GM12878 (cell line): ENCODE results near the gene AGAP3. TPM values are rescaled to one million over a fixed set of nuclear protein-coding genes. Genes with fewer than 3 reads are reported as not detected.

ENCODE experiments used
- ATAC-seq: fragments of 200-7000 bp; cut with Tn5 transposase; 3 replicates; pipeline ENCODE4 v1.9.1; 2020; ENCODE audit warnings: mild to moderate bottlenecking, moderate library complexity
- BruUV-seq: library from RNA; stranded (reverse); fragments of 400-500 nt; replicated peaks from 2 replicates; lab custom pipeline; 2021; lab: Mats Ljungman, UMichigan
- CTCF ChIA-PET: fragments of 300-600 bp; sonication (Branson Sonifier 250); formaldehyde crosslinking; extraction: SDS; loops from one replicate; lab custom pipeline; 2021; ENCODE audit warnings: inconsistent platforms; lab: Yijun Ruan, JAX
- POLR2A ChIA-PET: fragments of 350-600 bp; formaldehyde crosslinking; extraction: SDS; loops from one replicate; lab custom pipeline; 2021; ENCODE audit warnings: inconsistent platforms; lab: Charles Lee
- RAD21 ChIA-PET: fragments of 300-600 bp; sonication (Branson Sonifier 250); formaldehyde crosslinking; loops from one replicate; lab custom pipeline; 2023; ENCODE audit warnings: antibody characterized with exemption; ENCODE audit not compliant: unreplicated experiment; lab: Charles Lee
- SMC1A ChIA-PET: fragments of 300-600 bp; sonication (Branson Sonifier 250); formaldehyde crosslinking; loops from one replicate; lab custom pipeline; 2023; ENCODE audit not compliant: unreplicated experiment, uncharacterized antibody; lab: Charles Lee
- DNase-seq: peaks from one replicate; pipeline ENCODE4 v3.0.0-alpha.2; 2011; ENCODE audit warnings: low read depth, low spot score
- FAIRE-seq: peaks from 3 replicates; lab custom pipeline; 2011; peaks lifted over from hg19 to GRCh38; lab: Jason Lieb, UNC
- H2AFZ ChIP-seq: 2 replicates; pipeline ENCODE4 v1.6.0; 2011; ENCODE audit warnings: low read depth, low read length, control low read depth; ENCODE audit not compliant: control insufficient read depth
- H3K27ac ChIP-seq: 2 replicates; pipeline ENCODE4 v1.5.1; 2011; ENCODE audit warnings: control low read depth; ENCODE audit not compliant: control insufficient read depth, insufficient read depth
- H3K27me3 ChIP-seq, 2 experiments: replicated peaks in 1 of 2; 2 replicates each; pipeline versions ENCODE4 v1.6.0 to v1.6.1; 2011; ENCODE audit warnings: low read length in 1 of 2; ENCODE audit not compliant: control insufficient read depth in 2 of 2, insufficient read depth in 2 of 2
- H3K36me3 ChIP-seq, 2 experiments: 2 replicates each; pipeline ENCODE4 v1.5.1; 2011; ENCODE audit warnings: low read length in 1 of 2; ENCODE audit not compliant: control insufficient read depth in 2 of 2, insufficient read depth in 2 of 2
- H3K4me1 ChIP-seq: 2 replicates; pipeline ENCODE4 v1.6.1; 2011; ENCODE audit warnings: mild to moderate bottlenecking, low read length, moderate library complexity, mixed read lengths; ENCODE audit not compliant: control insufficient read depth, insufficient read depth
- H3K4me2 ChIP-seq: 2 replicates; pipeline ENCODE4 v1.6.0; 2011; ENCODE audit warnings: control low read depth; ENCODE audit not compliant: control insufficient read depth, insufficient read depth
- H3K4me3 ChIP-seq: fragments of 200-600 bp; sonication (generic); 2 replicates; pipeline ENCODE4 v1.5.1; 2016
- H3K79me2 ChIP-seq: 2 replicates; pipeline ENCODE4 v1.6.0; 2011; ENCODE audit warnings: low read length; ENCODE audit not compliant: control insufficient read depth, insufficient read depth
- H3K9ac ChIP-seq: 2 replicates; pipeline ENCODE4 v1.8.0; 2011; ENCODE audit warnings: low read length, control low read depth, mixed read lengths; ENCODE audit not compliant: control insufficient read depth, insufficient read depth
- H3K9me3 ChIP-seq: replicated peaks from 3 replicates; pipeline ENCODE4 v1.5.1; 2011; ENCODE audit warnings: mild to moderate bottlenecking, low read length; ENCODE audit not compliant: control insufficient read depth, insufficient read depth
- H4K20me1 ChIP-seq: 2 replicates; pipeline ENCODE4 v1.6.0; 2011; ENCODE audit not compliant: control insufficient read depth, insufficient read depth
- ATF7 ChIP-seq: fragments of 450-650 bp; IDR thresholded peaks from 2 replicates; pipeline ENCODE4 v1.6.1; 2016; ENCODE audit warnings: low read depth, mild to moderate bottlenecking
- BRCA1 ChIP-seq: IDR thresholded peaks from 2 replicates; pipeline ENCODE4 v1.6.1; 2011; ENCODE audit warnings: low read depth, low read length, improper control_type of control experiment
- CHD2 ChIP-seq: IDR thresholded peaks from 2 replicates; pipeline ENCODE4 v1.6.1; 2011; ENCODE audit warnings: low read depth, low read length, improper control_type of control experiment, borderline replicate concordance
- CTCF ChIP-seq, 3 experiments: IDR thresholded peaks in 2 of 3; conservative IDR thresholded peaks in 1 of 3; 2 replicates each; pipeline ENCODE4 v1.5.1; 2011; ENCODE audit warnings: low read depth in 3 of 3, low read length in 3 of 3, mild to moderate bottlenecking in 3 of 3, control low read depth in 2 of 3, moderate library complexity in 2 of 3, inconsistent platforms in 1 of 3, mixed read lengths in 1 of 3; ENCODE audit not compliant: control insufficient read depth in 2 of 3, insufficient read depth in 1 of 3; ENCODE audit errors: extremely low read depth in 1 of 3
- FOS ChIP-seq: IDR thresholded peaks from 3 replicates; pipeline ENCODE4 v1.6.1; 2011; ENCODE audit warnings: borderline replicate concordance; ENCODE audit not compliant: insufficient read length; ENCODE audit errors: extremely low read depth
- GABPA ChIP-seq: IDR thresholded peaks from 2 replicates; pipeline ENCODE4 v1.6.1; 2014; ENCODE audit warnings: antibody characterized with exemption, low read depth, mild to moderate bottlenecking, inconsistent platforms
- HDAC2 ChIP-seq: fragments of 200-600 bp; sonication (generic); IDR thresholded peaks from 2 replicates; pipeline ENCODE4 v1.6.1; 2017
- JUNB ChIP-seq: IDR thresholded peaks from 2 replicates; pipeline ENCODE4 v1.6.1; 2016; ENCODE audit warnings: antibody characterized with exemption, mild to moderate bottlenecking
- LARP7 ChIP-seq: fragments of 450-650 bp; IDR thresholded peaks from 2 replicates; pipeline ENCODE4 v1.6.1; 2017; ENCODE audit warnings: mild to moderate bottlenecking
- NR2C1 ChIP-seq: fragments of 450-650 bp; IDR thresholded peaks from 2 replicates; pipeline ENCODE4 v1.6.1; 2017; ENCODE audit warnings: antibody characterized with exemption, mild to moderate bottlenecking, moderate library complexity
- PBX3 ChIP-seq: IDR thresholded peaks from 2 replicates; pipeline ENCODE4 v1.6.1; 2011; ENCODE audit warnings: mild to moderate bottlenecking, low read depth, low read length, moderate library complexity; ENCODE audit not compliant: insufficient replicate concordance
- POLR2AphosphoS5 ChIP-seq: IDR thresholded peaks from 2 replicates; pipeline ENCODE4 v1.6.1; 2011; ENCODE audit warnings: mild to moderate bottlenecking, low read length, inconsistent platforms
- REST ChIP-seq: IDR thresholded peaks from 2 replicates; pipeline ENCODE4 v1.6.1; 2012; ENCODE audit warnings: mild to moderate bottlenecking, low read depth, low read length
- SKIL ChIP-seq: fragments of 450-650 bp; IDR thresholded peaks from 2 replicates; pipeline ENCODE4 v1.6.1; 2017; ENCODE audit warnings: mild to moderate bottlenecking, low read depth, inconsistent platforms; ENCODE audit not compliant: poor library complexity, severe bottlenecking
- WRNIP1 ChIP-seq: IDR thresholded peaks from 2 replicates; pipeline ENCODE4 v1.6.1; 2011; ENCODE audit warnings: low read depth, low read length, improper control_type of control experiment, borderline replicate concordance
- ZNF207 ChIP-seq: fragments of 450-650 bp; IDR thresholded peaks from 2 replicates; pipeline ENCODE4 v1.6.1; 2014; ENCODE audit warnings: antibody characterized with exemption, mild to moderate bottlenecking, borderline replicate concordance
- WGBS: methylation state at CpG from one replicate; pipeline ENCODE4 v1.1.6; 2016; ENCODE audit warnings: low lambda C conversion rate; ENCODE audit not compliant: insufficient replicate concordance, insufficient coverage; ENCODE audit errors: missing lambda C conversion rate; 5-methylcytosine and 5-hydroxymethylcytosine counted together
- in situ Hi-C: fragments of 300-500 bp; cut with MboI; formaldehyde crosslinking; loops from 9 replicates; pipeline ENCODE4 v1.14.3; 2018; ENCODE audit warnings: mixed read lengths
- intact Hi-C: fragments of 100-400 bp; cut with micrococcal nuclease; formaldehyde crosslinking; loops from one replicate; pipeline ENCODE4 v1.14.2; 2022; ENCODE audit not compliant: unreplicated experiment
- polyA plus RNA-seq, 11 experiments: library from polyadenylated mRNA; depleted of rRNA in 4 of 11; unstranded in 6 of 11; stranded (reverse) in 5 of 11; fragments of >200 nt; fragmentation: Nextera tagmentation in 4 of 11; fragmentation: Illumina TruSeq in 1 of 11; extraction: Ambion mirVana in 4 of 11; extraction: Trizol in 1 of 11; gene quantifications; 1 replicate in 1 of 11; 2 replicates in 10 of 11; pipeline versions ENCODE4 v1.2.1 to v1.2.3, GENCODE V29; 2011 to 2016; ENCODE audit warnings: inconsistent platforms in 2 of 11, missing spikeins in 2 of 11, low read depth in 1 of 11
- total RNA-seq, 4 experiments: library from RNA; depleted of rRNA in 3 of 4; stranded (reverse); fragments of >200 nt in 3 of 4; fragmentation: Illumina TruSeq in 1 of 4; extraction: Trizol in 1 of 4; gene quantifications; 2 replicates each; pipeline versions ENCODE4 v1.2.1 to v1.2.3, GENCODE V29; 2013 to 2021

AGAP3 gene
- total and polyA plus RNA-seq, 10 of the 15 experiments (the other 5 are each of a cell fraction or from before 2014, with no cell fraction given) = 1.8 to 68.1 (median 15.7) TPM

- Histone ChIP-seq H3K79me2 (no peaks in the 10 kb centered on the region), H3K27me3 (no peaks in the 10 kb centered on the region), H3K9me3 (no peaks in the 10 kb centered on the region), H3K4me2 (no peak overlapping the region), H3K9ac (no peak overlapping the region), H3K4me3 (no peak overlapping the region), H2AFZ (no peak overlapping the region), H3K36me3 (peaks cover 3 to 12% of the 10 kb centered on the region in 2 experiments; a peak in 2 of 4 replicates), H4K20me1 (no peaks in the 10 kb centered on the region), H3K4me1 (no peaks in the 10 kb centered on the region), H3K27ac (no peak overlapping the region)
- POLR2A ChIA-PET = no interaction called here
- in situ Hi-C loops = no loop called here
- DNase-seq (no peak), FAIRE-seq (no peak), ATAC-seq (no peak)
- CTCF ChIA-PET = no interaction called here
- BruUV-seq = no TSS peak
- WGBS = 84% methylated on average over 16 of the region's 16 CpGs
- intact Hi-C loops = no loop called here
- RAD21 ChIA-PET = no interaction called here
- SMC1A ChIA-PET = no interaction called here
- TF ChIP-seq ATF7 (no peak), POLR2AphosphoS5 (no peak), WRNIP1 (no peak), ZNF207 (no peak), LARP7 (no peak), REST (no peak), BRCA1 (no peak), SKIL (no peak), PBX3 (no peak), NR2C1 (no peak), JUNB (no peak), HDAC2 (no peak), GABPA (no peak), FOS (no peak), CHD2 (no peak), CTCF (IDR thresholded peaks at IDR 0.05 in 2 of 3, conservative IDR thresholded peaks at IDR 0.05 in 1 of 3; ENCODE audit: control insufficient read depth in 2 of 3, extremely low read depth in 1 of 3, insufficient read depth in 1 of 3, low read depth in 3 of 3, low read length in 3 of 3) (no peak)
These were observed 47.2 kb downstream of the AGAP3 start for GRCh38 chr7:151133266-151133985.
